SH-SY5Y (cell line): Measurements from ENCODE around the gene EML1.

Experiments
- GATA2 ChIP-seq: IDR thresholded peaks from 2 replicates; pipeline ENCODE4 v1.6.1; 2011; ENCODE audit warnings: mild to moderate bottlenecking, low read depth, low read length
- GATA3 ChIP-seq: IDR thresholded peaks from 2 replicates; pipeline ENCODE4 v1.6.1; 2011; ENCODE audit warnings: low read depth, mild to moderate bottlenecking, low read length, moderate library complexity

The EML1 gene, protein sequence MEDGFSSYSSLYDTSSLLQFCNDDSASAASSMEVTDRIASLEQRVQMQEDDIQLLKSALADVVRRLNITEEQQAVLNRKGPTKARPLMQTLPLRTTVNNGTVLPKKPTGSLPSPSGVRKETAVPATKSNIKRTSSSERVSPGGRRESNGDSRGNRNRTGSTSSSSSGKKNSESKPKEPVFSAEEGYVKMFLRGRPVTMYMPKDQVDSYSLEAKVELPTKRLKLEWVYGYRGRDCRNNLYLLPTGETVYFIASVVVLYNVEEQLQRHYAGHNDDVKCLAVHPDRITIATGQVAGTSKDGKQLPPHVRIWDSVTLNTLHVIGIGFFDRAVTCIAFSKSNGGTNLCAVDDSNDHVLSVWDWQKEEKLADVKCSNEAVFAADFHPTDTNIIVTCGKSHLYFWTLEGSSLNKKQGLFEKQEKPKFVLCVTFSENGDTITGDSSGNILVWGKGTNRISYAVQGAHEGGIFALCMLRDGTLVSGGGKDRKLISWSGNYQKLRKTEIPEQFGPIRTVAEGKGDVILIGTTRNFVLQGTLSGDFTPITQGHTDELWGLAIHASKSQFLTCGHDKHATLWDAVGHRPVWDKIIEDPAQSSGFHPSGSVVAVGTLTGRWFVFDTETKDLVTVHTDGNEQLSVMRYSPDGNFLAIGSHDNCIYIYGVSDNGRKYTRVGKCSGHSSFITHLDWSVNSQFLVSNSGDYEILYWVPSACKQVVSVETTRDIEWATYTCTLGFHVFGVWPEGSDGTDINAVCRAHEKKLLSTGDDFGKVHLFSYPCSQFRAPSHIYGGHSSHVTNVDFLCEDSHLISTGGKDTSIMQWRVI

GRCh38 chr14:99793213-99794150, at the start of gene EML1:
Gene EML1 (plus strand): TSS chr14:99793413. CDS start chr14:99793477, 64 bp downstream.
- no peak for TF ChIP-seq GATA3
- no peak for TF ChIP-seq GATA2

- no peak for TF ChIP-seq GATA3
- no peak for TF ChIP-seq GATA2
Measured at GRCh38 chr14:99744199-99744872, 48.9 kb upstream of the EML1 start.

- TF ChIP-seq GATA2 (no peak), GATA3 (no peak)
Measured at GRCh38 chr14:99744873-99745224, 48.4 kb upstream of the EML1 start.

- no peak for TF ChIP-seq GATA3
- TF ChIP-seq GATA2 = no peak
Measured at GRCh38 chr14:99745307-99745951, 47.8 kb upstream of the EML1 start.

- TF ChIP-seq GATA2 = no peak
- TF ChIP-seq GATA3 = no peak
Measured at GRCh38 chr14:99747167-99747566, 46.0 kb upstream of the EML1 start.

DNA sequence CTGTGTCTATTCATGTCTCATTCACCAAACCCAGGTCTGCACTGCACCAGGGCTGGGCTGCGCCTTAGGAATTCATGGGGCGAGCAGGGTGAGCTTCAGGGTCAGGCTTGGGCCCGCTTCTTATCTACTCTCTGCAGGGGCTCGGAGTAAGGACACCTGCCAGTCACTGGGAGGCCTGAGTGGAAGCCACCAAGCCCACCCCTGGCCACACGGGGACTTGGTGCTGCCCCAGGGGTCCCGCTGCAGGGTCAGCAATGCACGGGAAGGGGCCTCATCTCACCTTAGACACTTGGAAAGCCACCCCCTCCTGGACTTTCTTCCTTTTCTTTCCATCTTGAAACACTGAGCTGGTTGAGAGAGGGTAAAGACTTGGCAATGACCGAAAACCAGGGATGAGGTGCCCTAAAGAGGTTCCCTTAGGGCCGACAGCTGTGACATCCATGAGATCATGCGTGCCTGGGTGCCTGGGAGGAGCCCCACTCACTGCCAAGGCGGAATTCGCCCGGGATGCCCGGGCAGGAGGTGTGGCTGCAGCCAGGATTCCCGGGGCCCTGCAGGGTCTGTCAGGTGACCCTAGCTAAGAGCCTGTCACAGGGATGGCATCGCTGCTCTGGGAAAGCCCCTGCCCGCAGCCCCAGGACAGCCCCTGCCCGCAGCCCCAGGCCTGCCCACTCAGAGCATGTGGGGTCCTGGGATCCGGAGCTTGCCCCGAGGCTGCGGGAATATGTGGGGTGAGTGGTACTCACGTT, 45.5 kb upstream of the EML1 start:
- TF ChIP-seq GATA2 (no peak), GATA3 (no peak)

- TF ChIP-seq GATA3 (no peak), GATA2 (no peak)
Measured at GRCh38 chr14:99748529-99748928, 44.7 kb upstream of the EML1 start.

- TF ChIP-seq GATA2 (no peak), GATA3 (no peak)
Measured at GRCh38 chr14:99749142-99749541, 44.1 kb upstream of the EML1 start.

- peak; percentile 57 for TF ChIP-seq GATA2
- TF ChIP-seq GATA3 = no peak
Measured at GRCh38 chr14:99749763-99750715, 43.2 kb upstream of the EML1 start.

- TF ChIP-seq GATA3 (no peak), GATA2 (no peak)
Measured at GRCh38 chr14:99750746-99751450, 42.3 kb upstream of the EML1 start.
